NOMO-1 treated with dmso at 0.1 percent for 144 hours (cell line): ENCODE measurements around the gene TMCC1.
"Not testable (repeated sequence)": the region's sequence is repeated elsewhere in the genome, so short reads cannot be mapped to it uniquely, and the experiment has no call there.

Experiments used
- DNase-seq: peaks from one replicate; lab custom pipeline; 2025; ENCODE audit not compliant: unreplicated experiment; lab: John Stamatoyannopoulos, UW

The TMCC1 gene

DNA sequence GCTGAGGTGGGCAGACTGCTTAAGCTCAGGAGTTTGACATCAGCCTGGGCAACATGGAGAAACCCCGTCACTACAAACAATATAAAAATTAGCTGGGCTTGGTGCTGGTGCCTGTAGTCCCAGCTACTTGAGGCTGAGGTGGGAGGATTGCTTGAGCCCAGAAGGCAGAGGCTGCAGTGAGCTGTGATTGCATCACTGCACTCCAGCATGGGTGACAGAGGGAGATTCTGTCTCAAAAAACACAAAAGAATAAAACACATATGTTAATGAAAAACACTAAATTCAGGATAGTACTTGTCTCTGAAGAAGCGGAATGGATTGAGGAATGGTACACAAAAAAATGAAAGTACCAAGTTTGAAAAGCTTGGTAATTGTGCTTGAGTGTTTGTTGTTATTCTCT is 159.1 kb downstream of the TMCC1 start:
- no peak for DNase-seq

DNA sequence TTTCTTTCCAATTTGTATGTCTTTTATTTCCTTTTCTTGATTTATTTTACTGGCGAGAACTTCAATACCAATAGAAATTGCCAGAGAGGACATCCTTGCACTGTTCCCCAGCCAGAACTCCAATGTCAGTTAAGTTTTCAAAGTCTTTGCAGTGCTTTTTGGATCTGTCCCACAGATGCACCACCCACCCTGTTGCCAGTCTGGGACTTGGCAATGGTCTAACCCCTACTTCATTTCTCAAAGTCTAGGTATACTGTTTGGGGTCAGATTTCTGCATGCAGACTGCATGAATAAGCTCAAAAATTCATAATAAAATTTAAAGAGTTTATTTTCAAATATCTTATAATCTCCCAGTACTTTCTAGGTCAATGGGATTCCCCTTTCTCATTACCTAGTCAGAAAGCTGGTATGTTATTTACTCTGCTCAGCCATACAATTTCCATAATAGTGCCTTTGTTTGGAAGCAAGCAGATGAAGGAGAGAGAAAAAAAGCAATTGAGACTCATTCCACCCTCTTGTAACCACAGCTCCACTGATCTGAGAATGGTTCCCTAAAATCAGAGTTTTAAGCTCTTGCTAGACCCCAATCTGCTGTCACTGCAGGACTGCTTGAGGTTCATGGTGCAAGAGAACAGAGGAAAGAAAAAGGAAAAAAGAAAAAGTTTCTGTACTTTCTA is 161.2 kb downstream of the TMCC1 start:
- DNase-seq = no peak

GRCh38 chr3:129727707-129728106 is 165.8 kb downstream of the TMCC1 start:
- DNase-seq = no peak

- DNase-seq = no peak
Observed at GRCh38 chr3:129723558-129724324, 169.8 kb downstream of the TMCC1 start.

- DNase-seq = no peak
Observed at GRCh38 chr3:129722527-129722926, 171.0 kb downstream of the TMCC1 start.

DNA sequence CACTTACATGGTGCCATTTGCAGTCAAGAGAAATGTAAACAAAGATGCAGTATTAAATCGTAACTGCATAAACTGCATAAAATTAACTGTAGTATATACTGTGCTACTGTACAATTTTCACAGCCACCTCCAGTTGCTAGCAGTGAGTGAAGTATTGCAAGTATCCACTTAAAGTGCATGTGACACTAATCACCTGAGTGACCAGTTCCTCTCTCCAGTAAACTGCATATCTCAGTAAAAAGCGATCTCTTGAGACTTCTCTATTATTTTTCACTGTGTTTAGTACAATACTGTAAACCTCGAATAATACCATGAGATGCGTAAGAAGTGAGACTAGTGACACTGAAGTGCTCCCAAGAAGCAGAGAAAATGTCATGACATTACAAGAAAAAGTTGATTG is 175.3 kb downstream of the TMCC1 start:
- DNase-seq = no peak

- DNase-seq = no peak
Observed at GRCh38 chr3:129715854-129716253, 177.7 kb downstream of the TMCC1 start.

DNA sequence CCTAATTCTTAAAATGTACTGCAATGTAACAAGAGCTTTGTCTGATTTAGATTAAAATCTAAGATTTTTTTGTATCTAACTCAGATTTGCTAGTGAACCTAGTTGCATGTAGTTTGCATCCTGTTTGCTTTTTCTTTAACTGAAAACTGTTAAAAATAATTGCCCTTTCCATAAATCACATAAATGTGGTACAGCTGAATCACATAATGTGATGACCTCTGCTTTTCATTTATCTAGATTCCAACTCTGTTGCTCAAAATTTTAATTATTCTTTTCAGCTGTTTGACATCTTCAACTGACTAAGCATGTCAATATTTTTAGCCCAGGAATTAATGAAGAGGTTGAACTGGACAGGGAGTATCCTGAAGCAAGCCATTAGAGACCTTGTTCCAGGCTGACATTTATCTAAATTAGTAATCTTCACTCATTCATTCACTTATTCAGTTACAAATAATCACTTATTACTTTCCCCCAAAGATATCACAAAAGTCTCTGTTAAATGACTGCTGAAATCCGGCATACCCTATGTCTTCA is 185.1 kb downstream of the TMCC1 start:
- DNase-seq = no peak

GRCh38 chr3:129705274-129705673 is 188.2 kb downstream of the TMCC1 start:
- DNase-seq = no peak

DNA sequence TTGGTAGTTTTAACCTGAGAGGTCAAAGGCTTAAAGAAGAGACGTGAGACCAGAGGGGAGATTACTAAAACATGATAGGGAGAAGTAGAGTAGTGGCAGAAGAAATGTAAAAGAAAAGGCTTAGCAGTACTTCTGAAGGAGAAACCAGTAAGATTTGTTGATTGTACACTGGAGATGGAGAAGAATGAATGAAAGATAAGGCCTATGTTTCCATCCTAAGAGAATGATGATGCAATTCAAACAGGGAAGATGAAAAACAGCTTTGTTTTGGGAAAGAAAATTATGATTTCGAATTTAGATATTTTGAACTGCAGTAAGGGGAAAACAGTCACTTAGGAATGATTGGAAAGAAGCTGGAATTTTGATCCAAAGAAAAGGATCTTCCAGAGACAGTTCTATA is 189.6 kb downstream of the TMCC1 start:
- no peak for DNase-seq

DNA sequence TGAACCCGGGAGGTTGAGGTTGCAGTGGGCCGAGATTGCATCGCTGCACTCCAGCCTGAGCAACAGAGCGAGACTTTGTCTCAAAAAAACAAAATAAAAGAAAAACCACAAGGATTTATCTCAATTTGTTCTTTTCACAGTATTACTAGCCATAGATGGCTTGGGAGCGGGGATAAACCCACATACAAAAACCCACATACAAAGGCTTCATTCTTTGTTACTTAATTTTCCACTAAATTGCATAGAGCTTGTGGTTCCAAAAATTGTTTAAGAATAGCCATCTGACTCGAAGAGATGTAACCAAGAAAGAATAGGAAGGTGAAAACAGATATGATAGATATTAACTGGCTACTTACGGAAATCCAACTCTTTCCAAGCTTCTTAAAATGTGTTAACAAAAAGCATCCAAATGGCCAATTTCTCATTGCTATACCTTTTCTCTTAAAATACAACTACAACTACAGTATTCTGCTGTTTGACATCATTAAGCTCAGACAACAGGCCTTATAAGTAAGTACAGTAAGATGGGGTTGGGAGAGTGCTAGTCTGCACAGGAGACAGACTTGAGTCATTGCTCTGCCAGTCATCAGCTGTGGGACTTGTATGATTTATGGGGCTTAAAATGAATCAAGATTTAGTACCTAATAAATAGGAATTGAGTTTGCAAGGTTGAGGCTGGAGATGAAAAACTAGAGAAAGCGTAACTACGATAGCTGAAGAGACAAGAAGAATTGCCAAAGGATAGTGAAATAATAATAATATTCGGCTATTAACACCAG is 190.4 kb downstream of the TMCC1 start:
- DNase-seq = no peak

DNA sequence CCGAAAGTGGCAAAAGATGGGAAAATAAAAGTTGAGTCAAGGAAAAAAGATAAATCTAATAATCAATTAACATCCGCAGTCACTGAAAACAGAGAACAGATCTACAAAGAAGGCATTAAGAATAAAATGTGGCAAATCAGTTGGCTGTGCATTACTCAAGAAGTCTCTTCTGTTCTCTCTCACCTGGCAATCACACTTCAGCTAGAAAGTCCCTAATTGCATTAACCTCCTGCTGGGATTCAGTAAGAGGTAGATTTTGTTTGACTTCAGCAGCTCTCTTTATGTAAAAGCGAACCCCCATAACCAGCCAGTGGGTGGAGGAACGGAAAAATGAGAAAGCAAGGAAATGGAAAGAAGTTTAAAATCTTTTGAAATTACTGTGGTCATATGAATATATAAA is 192.3 kb downstream of the TMCC1 start:
- no peak for DNase-seq

DNA sequence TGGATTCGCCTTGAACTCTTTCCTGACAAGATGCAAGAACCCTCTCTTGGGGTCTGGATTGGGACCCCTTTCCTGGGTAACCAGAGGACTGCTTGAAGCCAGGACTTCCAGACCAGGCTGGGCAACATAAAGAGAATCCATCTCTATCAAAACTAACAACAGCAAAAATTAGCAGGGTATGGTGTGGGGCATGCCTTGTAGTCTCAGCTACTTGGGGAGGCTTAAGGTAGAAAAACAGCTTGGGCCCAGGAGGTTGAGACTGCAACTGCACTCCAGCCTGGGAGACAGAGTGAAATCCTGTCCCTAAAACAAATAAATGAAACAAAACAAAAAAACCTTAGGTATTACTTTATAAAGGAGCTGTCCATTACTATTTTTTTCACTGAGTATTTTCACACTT is 193.9 kb downstream of the TMCC1 start:
- DNase-seq = no peak

GRCh38 chr3:129699199-129699598 is 194.3 kb downstream of the TMCC1 start:
- no peak for DNase-seq

- no peak for DNase-seq
Observed at GRCh38 chr3:129697229-129697969, 196.1 kb downstream of the TMCC1 start.

- not testable (repeated sequence) for DNase-seq
Observed at GRCh38 chr3:129696430-129696829, 197.1 kb downstream of the TMCC1 start.

DNA sequence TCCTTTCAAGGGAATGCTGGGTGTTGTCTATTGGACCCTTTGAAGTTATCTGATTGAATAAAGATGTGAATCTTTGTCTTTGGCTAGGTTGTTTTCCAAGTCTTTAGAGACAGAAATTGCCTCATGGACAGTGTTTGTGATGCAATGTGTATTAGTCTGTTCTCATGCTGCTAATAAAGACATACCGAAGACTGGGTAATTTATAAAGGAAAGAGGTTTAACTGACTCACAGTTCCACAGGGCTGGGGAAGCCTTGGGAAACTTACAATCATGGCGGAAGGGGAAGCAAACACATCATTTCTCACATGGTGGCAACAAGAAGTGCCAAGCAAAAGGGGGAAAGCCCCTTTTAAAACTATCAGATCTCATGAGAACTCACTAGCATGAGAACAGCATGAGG is 198.3 kb downstream of the TMCC1 start:
- DNase-seq = no peak

DNA sequence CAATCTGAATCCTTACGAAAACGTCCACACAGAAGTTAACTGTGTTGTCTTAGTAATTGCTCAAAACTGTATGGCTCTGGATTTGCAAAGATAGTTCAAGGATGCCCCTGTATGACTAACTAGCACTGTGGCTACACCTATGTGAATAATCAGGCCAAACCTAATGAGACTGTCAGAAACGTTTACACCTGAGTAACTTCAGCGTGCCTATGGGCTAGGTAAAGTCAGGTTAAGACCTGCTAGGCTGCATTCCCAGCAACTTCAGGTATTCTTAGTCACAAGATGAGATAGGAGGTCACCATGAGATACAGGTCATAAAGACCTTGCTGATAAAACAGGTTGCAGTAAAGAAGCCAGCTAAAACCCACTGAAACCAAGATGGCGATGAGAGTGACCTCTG is 199.3 kb downstream of the TMCC1 start:
- DNase-seq = no peak

- DNase-seq = no peak
Observed at GRCh38 chr3:129692743-129693142, 200.8 kb downstream of the TMCC1 start.

DNA sequence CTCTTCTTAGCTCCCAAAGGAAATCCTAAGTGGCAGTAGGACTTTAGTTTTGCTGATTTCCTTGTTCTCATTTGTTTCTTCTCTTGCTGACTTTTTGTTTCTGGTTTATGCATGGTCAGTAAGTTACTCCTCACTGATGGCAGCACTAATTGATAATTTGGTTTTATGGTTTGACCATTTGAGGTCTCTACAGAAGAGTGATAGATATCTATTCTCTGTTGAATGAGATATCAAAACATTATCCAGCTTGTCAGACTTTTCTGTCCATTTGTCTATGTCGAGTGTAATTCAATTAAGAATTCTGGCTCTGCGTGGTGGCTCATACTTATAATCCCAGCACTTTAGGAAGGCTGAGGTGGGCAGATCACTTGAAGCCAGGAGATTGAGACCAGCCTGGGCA is 202.5 kb downstream of the TMCC1 start:
- DNase-seq = no peak

DNA sequence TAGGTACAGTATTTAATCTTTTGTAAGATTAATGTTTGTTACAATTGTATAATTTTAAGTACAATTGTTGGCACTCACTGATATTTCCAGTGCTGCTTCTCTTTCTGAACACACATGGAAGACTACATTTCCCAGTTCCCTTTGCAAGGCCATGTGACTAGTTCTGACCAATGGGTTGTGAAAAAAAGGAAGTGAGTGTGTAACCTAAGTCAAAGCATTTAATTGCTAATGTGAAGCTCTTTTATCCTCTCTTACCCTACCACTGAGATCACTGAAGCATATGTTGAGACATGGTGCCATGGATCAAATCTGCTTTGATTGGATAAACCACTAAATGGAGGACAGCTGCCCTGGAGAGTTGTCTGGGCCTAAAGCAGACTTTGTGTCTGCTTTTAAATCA is 203.1 kb downstream of the TMCC1 start:
- peak; percentile 78 for DNase-seq
